Jurkat, Clone E6-1 (cell line): ENCODE measurements around the gene NRP2.

Experiments
- DNase-seq: peaks from one replicate; pipeline ENCODE4 v3.0.0-alpha.2; 2011; ENCODE audit warnings: low read depth, low spot score
- H3K4me3 ChIP-seq: 2 replicates; pipeline ENCODE4 v1.5.1; 2011; ENCODE audit warnings: mild to moderate bottlenecking, low read length, control low read depth, moderate library complexity

The NRP2 gene

DNA sequence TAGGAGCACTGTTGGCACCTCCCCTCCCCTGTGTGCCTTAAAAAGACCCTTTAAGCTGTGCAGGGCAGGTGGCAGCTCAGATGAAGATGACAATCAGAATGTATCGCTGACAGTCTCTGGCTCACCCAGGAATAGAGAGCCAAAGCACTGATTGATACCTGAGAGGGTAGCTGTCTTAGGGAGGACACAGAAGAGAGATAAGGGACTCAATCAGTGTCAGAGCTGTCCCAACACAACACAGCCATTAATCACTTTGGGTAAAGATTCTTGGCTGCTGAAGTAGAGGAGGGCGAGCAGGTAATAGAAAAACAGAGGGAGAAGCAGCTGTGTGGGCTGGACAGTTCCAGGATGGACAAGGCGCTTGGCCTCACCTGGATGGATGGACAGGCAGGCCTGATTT, 124.9 kb downstream of the NRP2 start:
- no peak overlapping the region for H3K4me3 ChIP-seq
- DNase-seq = no peak

DNA sequence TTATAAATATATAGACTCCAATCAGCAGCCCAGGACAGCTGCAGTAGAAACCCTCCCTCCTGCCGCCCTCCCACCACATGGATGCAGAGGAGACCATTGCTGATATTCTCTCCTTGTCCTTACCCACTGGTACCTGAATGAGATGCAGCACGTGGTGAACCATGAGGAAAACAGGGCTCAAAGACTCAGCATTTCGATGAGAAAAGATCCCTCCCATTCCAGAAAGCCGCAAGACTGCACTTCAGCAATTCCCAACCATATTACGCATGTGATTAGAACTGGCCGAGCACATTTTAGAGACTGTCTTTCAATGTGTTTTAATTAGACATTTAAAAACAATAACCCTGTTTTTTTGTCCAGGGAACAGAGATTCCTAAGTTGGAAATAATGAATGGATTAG, 125.5 kb downstream of the NRP2 start:
- H3K4me3 ChIP-seq = no peak overlapping the region
- DNase-seq = no peak

DNA sequence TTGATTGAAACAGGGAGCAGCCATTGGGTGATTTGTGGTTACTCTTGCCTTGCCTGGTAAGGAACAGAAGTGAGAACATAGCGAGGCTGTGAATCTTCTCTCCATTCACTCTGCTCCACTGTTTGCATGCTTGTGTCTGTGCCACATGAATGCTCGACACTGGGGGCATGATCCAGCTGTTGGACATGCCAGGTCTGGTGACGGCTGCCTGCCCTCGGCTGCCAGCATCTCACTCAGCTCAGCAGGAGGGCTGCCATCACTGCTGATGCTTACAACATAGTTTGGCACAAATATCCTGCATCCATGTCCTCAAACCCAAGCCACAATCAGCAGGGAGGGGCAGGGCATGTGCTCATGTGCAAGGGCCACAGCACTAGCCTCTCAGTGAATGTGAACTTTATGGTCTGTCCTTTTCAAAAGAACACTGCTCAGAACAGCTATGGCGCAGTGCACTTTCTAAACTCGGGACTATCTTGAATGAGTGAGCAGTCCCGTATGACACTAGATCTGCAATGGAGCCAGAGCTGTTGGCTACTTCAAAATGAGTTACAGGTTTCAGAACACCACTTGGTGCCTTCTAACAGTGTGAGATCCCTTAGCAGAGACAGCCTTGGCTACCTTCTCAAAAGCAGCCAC, 126.3 kb downstream of the NRP2 start:
- no peak overlapping the region for H3K4me3 ChIP-seq
- no peak for DNase-seq

DNA sequence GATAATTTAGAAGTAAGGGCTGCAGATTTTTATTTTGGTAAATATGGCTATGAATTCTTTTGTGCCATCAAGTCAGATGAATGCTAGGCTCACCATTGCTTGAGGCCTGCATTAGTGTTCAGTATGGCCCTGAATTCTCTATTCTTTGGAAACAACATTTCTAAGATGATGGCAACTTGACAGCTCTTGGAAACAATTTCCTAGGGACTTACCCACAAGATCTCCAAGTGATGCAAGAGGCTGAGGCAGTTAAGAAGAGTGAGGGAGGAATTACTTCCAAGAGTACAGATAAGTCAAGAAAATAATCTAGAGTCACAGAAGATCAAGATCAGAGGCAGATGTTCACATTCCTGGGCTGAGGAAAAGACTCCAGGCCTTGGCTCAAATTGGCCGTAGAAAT, 129.1 kb downstream of the NRP2 start:
- no peak for DNase-seq
- H3K4me3 ChIP-seq = no peak overlapping the region

DNA sequence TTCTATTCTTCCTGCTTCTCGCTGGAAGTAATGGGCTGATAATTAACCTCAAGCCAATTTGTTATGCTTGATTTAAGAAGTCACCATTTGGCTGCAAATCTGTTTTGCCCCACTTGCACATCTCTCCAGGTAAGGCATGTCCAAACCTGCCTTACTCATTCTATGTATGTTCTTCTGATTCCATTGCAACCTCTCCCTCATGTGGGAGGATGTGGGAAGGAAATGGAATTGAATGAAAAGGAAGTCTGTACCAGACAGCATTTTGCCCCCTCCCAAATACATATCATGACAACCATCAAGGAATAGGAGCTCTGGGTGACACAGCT, 131.7 kb downstream of the NRP2 start:
- H3K4me3 ChIP-seq = no peak overlapping the region
- no peak for DNase-seq

DNA sequence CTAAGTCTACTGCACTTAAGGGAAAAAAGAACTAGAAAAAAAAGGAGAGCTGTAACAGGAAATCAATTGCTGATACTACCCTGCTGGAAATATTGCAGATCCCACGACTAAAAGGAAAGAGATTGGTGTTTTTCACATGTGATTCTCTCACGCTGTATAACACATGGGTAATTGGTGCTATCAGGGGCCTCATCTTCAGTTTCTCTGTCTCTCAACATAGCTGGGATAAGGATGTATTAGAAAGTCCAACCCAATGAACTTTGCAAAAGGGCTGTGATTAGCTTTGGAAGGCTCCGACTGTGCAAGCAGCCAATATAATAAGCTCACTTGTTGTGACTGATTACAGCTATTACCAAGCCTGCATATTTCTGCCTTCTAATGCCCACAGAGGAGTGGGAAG, 133.4 kb downstream of the NRP2 start:
- DNase-seq = no peak
- H3K4me3 ChIP-seq = no peak overlapping the region

DNA sequence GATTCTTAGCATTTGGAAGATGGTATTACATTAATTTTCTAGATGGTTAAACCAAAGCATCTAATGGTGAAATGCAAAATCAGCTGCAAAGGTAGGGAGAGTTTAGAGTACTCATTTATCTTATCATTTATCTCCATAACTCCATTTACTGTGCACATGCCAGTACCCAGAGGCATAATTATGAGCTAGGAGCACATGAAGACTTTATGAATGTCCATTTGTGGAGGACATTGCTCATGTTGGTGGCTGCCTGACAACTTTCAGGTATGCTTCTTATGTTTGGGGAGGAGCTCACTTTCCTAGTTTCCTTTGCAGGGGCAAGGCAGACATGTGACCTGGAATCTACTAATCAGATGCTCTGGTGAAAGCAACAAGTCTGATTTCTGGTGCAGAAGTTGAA, 134.0 kb downstream of the NRP2 start:
- H3K4me3 ChIP-seq = no peak overlapping the region
- no peak for DNase-seq

DNA sequence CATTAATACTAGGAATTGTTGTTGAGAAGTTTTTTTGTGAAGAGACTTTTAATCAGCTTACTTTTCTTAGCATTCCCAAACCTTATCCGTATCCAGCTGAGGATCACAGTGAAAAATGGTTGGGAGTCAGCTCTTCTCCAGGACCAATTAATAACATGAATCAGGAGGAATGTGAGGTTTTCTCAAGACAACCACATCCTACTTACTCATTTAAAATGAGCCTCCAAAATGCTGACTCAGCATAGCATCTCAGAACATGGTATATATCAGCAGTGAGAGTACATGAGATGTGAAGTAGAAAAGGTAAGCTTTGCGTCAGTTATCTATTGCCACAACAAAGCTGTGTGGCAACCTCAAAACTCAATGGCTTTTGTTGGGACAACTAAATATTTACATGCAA, 140.3 kb downstream of the NRP2 start:
- H3K4me3 ChIP-seq = no peak overlapping the region
- DNase-seq = no peak

DNA sequence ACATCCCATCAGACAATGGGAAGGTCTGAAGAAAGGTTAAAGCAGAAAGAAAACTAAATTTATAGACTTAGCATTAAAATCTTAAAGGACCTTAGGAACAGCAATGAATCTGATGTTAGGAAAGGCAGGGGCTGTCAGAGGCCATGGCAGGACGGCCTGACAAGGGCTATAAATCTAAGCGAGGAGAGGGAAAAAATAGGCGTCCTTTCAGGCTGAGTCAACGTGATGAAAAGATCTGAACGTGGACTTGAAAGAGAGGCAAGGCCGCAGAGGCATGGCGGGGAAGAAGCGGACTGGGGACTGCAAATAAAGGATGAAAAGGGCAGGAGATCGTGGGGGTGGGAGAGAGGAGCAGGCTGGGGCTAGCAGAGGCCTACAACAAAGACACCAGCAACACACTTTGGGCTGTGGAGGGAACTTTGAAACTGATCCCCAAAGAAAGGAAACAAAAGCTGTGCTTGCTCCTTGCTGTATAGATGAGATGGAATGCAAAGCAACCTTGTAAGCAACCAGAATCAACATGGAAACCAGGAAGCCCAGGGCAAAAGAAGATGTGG, 145.6 kb downstream of the NRP2 start:
- no peak for DNase-seq

DNA sequence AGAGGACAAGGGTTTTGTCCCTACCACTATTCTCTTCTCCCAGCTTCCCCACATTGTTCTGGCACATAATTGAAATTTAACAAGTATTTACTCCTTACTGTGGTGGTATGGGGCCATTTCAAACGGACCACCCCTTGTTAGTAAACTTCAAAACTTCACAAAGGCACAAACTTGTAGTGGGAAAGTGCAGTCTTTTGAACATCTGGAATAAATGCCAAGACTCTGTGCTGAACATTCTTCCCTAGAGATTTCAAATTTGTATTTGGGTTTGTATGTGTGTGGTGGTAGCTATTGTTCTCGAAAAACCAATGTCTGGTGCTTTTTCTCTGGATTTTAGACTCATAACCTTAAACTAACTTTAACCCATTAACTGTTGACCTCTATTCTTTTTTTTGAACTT, 151.6 kb downstream of the NRP2 start:
- no peak for DNase-seq
- no peak overlapping the region for H3K4me3 ChIP-seq

More for the DNA sequence above, 145.6 kb downstream of the NRP2 start:
- H3K4me3 ChIP-seq = no peak overlapping the region

DNA sequence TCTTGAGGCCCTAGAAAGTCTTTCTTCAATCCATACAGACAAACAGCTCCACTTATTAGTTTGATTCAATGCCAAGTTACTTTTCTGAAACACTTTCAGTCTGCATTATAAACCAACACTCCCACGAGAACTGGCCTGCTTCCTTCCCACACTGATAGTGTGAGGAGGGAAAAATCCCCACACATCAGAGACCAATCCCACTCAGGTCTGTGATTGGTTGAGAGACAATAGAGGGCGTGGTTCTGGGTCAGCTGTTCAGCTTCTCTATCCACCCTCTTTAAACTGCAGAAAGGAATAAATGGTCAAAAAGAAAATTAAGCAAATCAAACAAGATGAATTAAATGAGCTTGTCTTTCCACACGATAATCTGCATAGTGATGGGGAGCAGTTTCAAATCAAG, 152.5 kb downstream of the NRP2 start:
- no peak for DNase-seq
- no peak overlapping the region for H3K4me3 ChIP-seq

DNA sequence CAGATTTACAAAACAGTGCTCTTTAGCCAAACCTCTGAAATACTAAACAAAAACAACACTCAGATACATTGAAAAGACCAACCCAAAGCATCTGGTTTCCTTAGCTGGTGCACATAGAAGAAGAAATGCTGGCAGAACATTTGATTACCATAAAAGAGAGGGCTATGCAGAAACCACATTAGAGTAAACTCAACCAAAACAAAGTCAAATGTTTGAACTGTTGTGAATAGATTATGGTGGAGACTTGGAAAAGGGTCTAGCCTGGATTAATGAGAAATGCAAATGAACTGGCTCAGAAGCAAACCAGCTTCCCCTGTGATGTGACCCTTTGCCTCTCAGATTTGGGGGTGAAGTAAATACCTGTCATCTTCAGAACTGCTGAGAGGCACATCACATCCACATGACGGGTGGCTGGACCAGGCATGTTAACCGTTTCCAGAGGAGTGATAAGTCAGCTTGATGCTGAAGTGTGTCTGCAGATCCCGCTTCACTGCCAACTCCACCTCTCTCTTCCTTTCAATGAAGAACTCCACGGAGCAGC, 153.0 kb downstream of the NRP2 start:
- no peak for DNase-seq
- H3K4me3 ChIP-seq = no peak overlapping the region

DNA sequence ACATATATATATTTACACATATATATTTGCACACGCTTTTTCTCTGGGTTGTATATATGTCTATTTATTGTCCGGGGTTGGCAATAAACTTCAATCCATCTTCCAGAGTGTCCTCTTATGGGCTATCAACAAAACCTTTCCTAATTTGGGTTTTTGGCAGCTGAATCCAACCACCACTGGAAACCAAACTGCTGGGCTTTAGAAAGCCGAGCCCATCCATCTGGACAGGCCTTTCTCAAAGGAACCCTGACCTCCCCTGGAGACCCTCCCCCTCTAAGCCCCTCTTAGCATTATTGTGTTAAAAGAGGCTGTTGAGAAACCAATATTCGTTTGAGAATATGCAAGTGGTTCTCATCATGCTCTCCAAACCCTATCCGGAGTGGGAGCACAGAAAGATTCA, 153.6 kb downstream of the NRP2 start:
- no peak for DNase-seq
- no peak overlapping the region for H3K4me3 ChIP-seq

DNA sequence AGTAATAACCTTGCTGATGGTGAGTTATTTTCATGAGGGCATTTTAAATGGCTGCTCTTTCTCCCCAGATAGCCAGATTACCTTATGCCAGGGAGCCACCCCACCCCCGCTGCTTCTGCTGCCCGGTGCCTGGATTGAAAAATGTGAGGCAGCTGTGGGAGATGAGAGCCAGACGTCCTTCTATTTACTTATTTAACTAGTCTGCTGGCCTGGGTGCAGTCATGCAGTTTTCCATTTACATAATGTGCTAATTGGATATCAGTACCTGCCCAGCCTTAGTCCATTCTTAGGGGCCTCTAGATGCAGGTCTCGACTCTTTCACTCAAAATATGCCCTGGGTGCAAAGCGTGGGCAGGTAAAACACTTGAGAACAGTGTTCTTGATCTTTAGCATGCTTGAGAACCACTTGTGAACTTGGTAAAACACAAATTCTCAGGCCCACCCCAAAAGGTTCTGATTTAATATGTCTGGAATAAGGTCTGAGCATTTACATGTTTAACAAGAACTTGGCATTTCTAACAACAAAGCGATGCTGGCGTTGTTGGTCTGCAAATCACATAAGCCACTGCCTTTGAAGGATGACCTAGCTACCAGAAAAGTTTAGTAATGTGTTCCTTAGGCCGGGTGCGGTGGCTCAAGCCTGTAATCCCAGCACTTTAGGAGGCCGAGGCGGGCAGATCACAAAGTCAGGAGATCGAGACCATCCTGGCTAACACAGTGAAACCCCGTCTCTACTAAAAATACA, 154.3 kb downstream of the NRP2 start:
- no peak for DNase-seq
- no peak overlapping the region for H3K4me3 ChIP-seq

DNA sequence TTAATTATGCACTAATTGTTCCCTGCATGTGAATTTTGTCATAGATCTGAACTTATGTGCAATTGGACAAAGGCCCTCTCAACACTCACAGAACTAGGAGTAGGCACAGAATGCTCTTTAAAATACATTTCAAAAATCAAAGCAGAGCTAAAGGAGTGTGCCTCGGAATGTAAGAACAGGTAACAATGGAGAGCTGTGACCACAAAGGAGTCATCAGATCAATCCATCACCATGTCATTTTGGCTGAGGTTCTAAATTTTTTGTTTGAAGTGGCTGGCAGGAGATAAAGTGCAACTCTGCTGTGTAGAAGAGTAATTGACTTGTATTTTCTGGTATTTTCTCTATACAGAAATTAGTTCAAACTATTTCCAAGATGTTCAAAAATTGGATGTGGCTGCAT, 155.4 kb downstream of the NRP2 start:
- H3K4me3 ChIP-seq = no peak overlapping the region
- DNase-seq = peak; percentile 9

DNA sequence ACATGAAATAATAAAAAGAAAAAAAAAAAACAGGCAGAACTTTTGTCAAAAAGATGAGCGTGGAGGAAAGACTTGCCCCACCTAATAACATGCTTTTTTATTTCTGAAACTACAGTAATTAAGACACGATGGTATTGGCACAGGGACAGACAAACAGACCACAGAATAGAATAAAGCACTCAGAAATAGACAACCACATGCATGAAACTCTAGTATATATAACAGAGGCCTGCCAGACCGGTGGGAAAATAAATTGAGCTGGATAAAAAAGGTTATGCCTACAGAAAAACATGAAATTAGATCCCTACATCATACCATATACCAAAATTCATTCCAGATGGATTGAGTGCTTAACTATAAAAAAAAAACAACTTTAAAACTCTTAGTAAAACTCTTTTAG, 163.1 kb downstream of the NRP2 start:
- DNase-seq = no peak

More for the DNA sequence above, 163.1 kb downstream of the NRP2 start:
- no peak overlapping the region for H3K4me3 ChIP-seq
